Liver (tissue), 9 donors: ENCODE results near the gene SLC25A52. TPM values are rescaled to one million over a fixed set of nuclear protein-coding genes. Genes with fewer than 3 reads are reported as not detected.

Experiments used
- DNase-seq: peaks from one replicate; pipeline ENCODE4 v3.0.0-alpha.2; 2017; ENCODE audit warnings: low spot score
- H3K27ac ChIP-seq, 2 donors: one replicate each; pipeline ENCODE4 v1.7.0; 2013; ENCODE audit warnings: inconsistent platforms in 2 of 2, low read length in 2 of 2, control low read depth in 1 of 2, low read depth in 1 of 2, mild to moderate bottlenecking in 1 of 2
- H3K27me3 ChIP-seq, 4 donors: one replicate each; pipeline versions ENCODE4 v1.6.1 to v1.7.0; 2013; ENCODE audit warnings: low read length in 3 of 4, inconsistent platforms in 1 of 4, mild to moderate bottlenecking in 1 of 4, moderate library complexity in 1 of 4; ENCODE audit not compliant: control insufficient read depth in 4 of 4, insufficient read depth in 4 of 4
- H3K36me3 ChIP-seq, 4 donors: one replicate each; pipeline versions ENCODE4 v1.6.1 to v1.7.0; 2013; ENCODE audit warnings: low read length in 3 of 4, mild to moderate bottlenecking in 3 of 4, low read depth in 1 of 4, moderate library complexity in 1 of 4; ENCODE audit not compliant: control insufficient read depth in 4 of 4, insufficient read depth in 3 of 4
- H3K4me1 ChIP-seq, 4 donors: one replicate each; pipeline versions ENCODE4 v1.6.1 to v1.7.0; 2013; ENCODE audit warnings: low read length in 3 of 4, mild to moderate bottlenecking in 3 of 4, moderate library complexity in 1 of 4; ENCODE audit not compliant: control insufficient read depth in 4 of 4, insufficient read depth in 4 of 4
- H3K4me3 ChIP-seq, 3 donors: one replicate each; pipeline versions ENCODE4 v1.6.1 to v1.7.0; 2013; ENCODE audit warnings: low read length in 3 of 3, control low read depth in 1 of 3, low read depth in 1 of 3, mild to moderate bottlenecking in 1 of 3
- H3K9ac ChIP-seq, 2 donors: one replicate each; pipeline ENCODE4 v1.7.0; 2013; ENCODE audit warnings: low read length in 2 of 2, mild to moderate bottlenecking in 2 of 2, moderate library complexity in 2 of 2, control low read depth in 1 of 2, low read depth in 1 of 2
- H3K9me3 ChIP-seq, 4 donors: one replicate each; pipeline versions ENCODE4 v1.6.1 to v1.7.0; 2013; ENCODE audit warnings: low read length in 3 of 4; ENCODE audit not compliant: control insufficient read depth in 4 of 4
- ATF3 ChIP-seq: IDR thresholded peaks from 2 replicates; pipeline ENCODE4 v1.6.1; 2016; ENCODE audit warnings: antibody characterized with exemption
- CTCF ChIP-seq: fragments of 150-350 bp; IDR thresholded peaks from 2 replicates; pipeline ENCODE4 v1.5.1; 2017; ENCODE audit warnings: improper control_type of control experiment, low read depth, low read length; ENCODE audit not compliant: missing input control
- EGR1 ChIP-seq, 2 donors: IDR thresholded peaks; 2 replicates each; pipeline ENCODE4 v1.6.1; 2016 to 2018; ENCODE audit warnings: antibody characterized with exemption in 2 of 2, low read depth in 2 of 2
- FOXA1 ChIP-seq: IDR thresholded peaks from 2 replicates; pipeline ENCODE4 v1.6.1; 2016; ENCODE audit warnings: antibody characterized with exemption
- FOXA2 ChIP-seq: IDR thresholded peaks from 2 replicates; pipeline ENCODE4 v1.6.1; 2016; ENCODE audit warnings: antibody characterized with exemption
- GABPA ChIP-seq, 2 donors: IDR thresholded peaks in 1 of 2; conservative IDR thresholded peaks in 1 of 2; 2 replicates each; pipeline ENCODE4 v1.6.1; 2016; ENCODE audit warnings: antibody characterized with exemption in 2 of 2, mild to moderate bottlenecking in 1 of 2, moderate library complexity in 1 of 2
- HNF4A ChIP-seq, 2 donors: conservative IDR thresholded peaks; 2 replicates each; pipeline ENCODE4 v1.6.1; 2016; ENCODE audit warnings: antibody characterized with exemption in 2 of 2, mild to moderate bottlenecking in 2 of 2
- HNF4G ChIP-seq: IDR thresholded peaks from 2 replicates; pipeline ENCODE4 v1.6.1; 2016; ENCODE audit warnings: antibody characterized with exemption
- JUND ChIP-seq, 2 donors: IDR thresholded peaks; 2 replicates each; pipeline ENCODE4 v1.6.1; 2016; ENCODE audit warnings: antibody characterized with exemption in 2 of 2
- MAX ChIP-seq: IDR thresholded peaks from 2 replicates; pipeline ENCODE4 v1.6.1; 2016; ENCODE audit warnings: antibody characterized with exemption
- NR2F2 ChIP-seq: IDR thresholded peaks from 2 replicates; pipeline ENCODE4 v1.6.1; 2016; ENCODE audit warnings: antibody characterized with exemption
- RAD21 ChIP-seq, 2 donors: IDR thresholded peaks; 2 replicates each; pipeline ENCODE4 v1.6.1; 2016; ENCODE audit warnings: antibody characterized with exemption in 2 of 2, mild to moderate bottlenecking in 2 of 2
- REST ChIP-seq: IDR thresholded peaks from 2 replicates; pipeline ENCODE4 v1.6.1; 2016; ENCODE audit warnings: antibody characterized with exemption, mild to moderate bottlenecking
- RXRA ChIP-seq, 2 donors: IDR thresholded peaks; 2 replicates each; pipeline ENCODE4 v1.6.1; 2017 to 2018; ENCODE audit warnings: antibody characterized with exemption in 2 of 2, mild to moderate bottlenecking in 1 of 2
- SP1 ChIP-seq: IDR thresholded peaks from 2 replicates; pipeline ENCODE4 v1.6.1; 2018; ENCODE audit warnings: antibody characterized with exemption, mild to moderate bottlenecking
- TAF1 ChIP-seq: conservative IDR thresholded peaks from 2 replicates; pipeline ENCODE4 v1.6.1; 2016; ENCODE audit warnings: antibody characterized with exemption, mild to moderate bottlenecking
- YY1 ChIP-seq: IDR thresholded peaks from 2 replicates; pipeline ENCODE4 v1.6.1; 2016; ENCODE audit warnings: antibody characterized with exemption, mild to moderate bottlenecking
- ZBTB33 ChIP-seq: IDR thresholded peaks from 2 replicates; pipeline ENCODE4 v1.6.1; 2016; ENCODE audit warnings: antibody characterized with exemption
- WGBS: extraction: QIAGEN DNeasy Blood & Tissue Kit; methylation state at CpG from one replicate; pipeline ENCODE4 v1.1.7; 2013; 5-methylcytosine and 5-hydroxymethylcytosine counted together
- polyA plus RNA-seq, 2 donors: library from polyadenylated mRNA; stranded (reverse) in 1 of 2; unstranded in 1 of 2; fragments of 200-250 nt in 1 of 2; fragments of >200 nt in 1 of 2; fragmentation: Nextera tagmentation in 1 of 2; extraction: Ambion mirVana in 1 of 2; gene quantifications; one replicate each; pipeline versions ENCODE4 v1.2.1 to v1.2.3, GENCODE V29; 2013 to 2015
- total RNA-seq, 2 donors: library from RNA; depleted of rRNA; stranded (reverse); fragments of >200 nt; gene quantifications; one replicate each; pipeline ENCODE4 v1.2.3, GENCODE V29; 2014
- donor health status: healthy.
- donor health status: healthy.
- donor health status: healthy.
- donor health status: healthy.
- donor health status: healthy.

The SLC25A52 gene
- total and polyA plus RNA-seq, 4 donors = 0.14 to 0.17 TPM; not detected in 2

GRCh38 chr18:31772699-31773098 is 12.0 kb upstream of the SLC25A52 start:
- no peak overlapping the region for H3K4me3 ChIP-seq
- no peaks in the 10 kb centered on the region for H3K36me3 ChIP-seq
- DNase-seq = no peak
- H3K27ac ChIP-seq = no peak overlapping the region
- no peak overlapping the region for H3K9ac ChIP-seq
- no peaks in the 10 kb centered on the region for H3K9me3 ChIP-seq
- no peaks in the 10 kb centered on the region for H3K27me3 ChIP-seq
- peaks cover 0 to 7% (median 3%) of the 10 kb centered on the region in 4 donors for H3K4me1 ChIP-seq
- 98% methylated on average over 3 of the region's 3 CpGs for whole genome bisulfite sequencing
- no peak for TF ChIP-seq TAF1
- TF ChIP-seq SP1 = no peak
- TF ChIP-seq FOXA1 = no peak
- TF ChIP-seq RXRA (IDR thresholded peaks at IDR 0.05) = no peak
- no peak for TF ChIP-seq JUND (IDR thresholded peaks at IDR 0.05)

- Histone ChIP-seq H3K9me3 (no peaks in the 10 kb centered on the region), H3K27ac (no peak overlapping the region), H3K9ac (no peak overlapping the region), H3K4me1 (no peaks in the 10 kb centered on the region), H3K27me3 (no peaks in the 10 kb centered on the region), H3K4me3 (no peak overlapping the region), H3K36me3 (no peaks in the 10 kb centered on the region)
- 76% methylated on average over 3 of the region's 3 CpGs for WGBS
- TF ChIP-seq HNF4G = no peak
- no peak for TF ChIP-seq FOXA1
- no peak for TF ChIP-seq RAD21 (IDR thresholded peaks at IDR 0.05)
- no peak for TF ChIP-seq FOXA2
- TF ChIP-seq EGR1 (IDR thresholded peaks at IDR 0.05; ENCODE audit: low read depth in 2 of 2) = no peak
- TF ChIP-seq GABPA (IDR thresholded peaks at IDR 0.05 in 1 of 2, conservative IDR thresholded peaks at IDR 0.05 in 1 of 2) = no peak
- no peak for TF ChIP-seq CTCF
- TF ChIP-seq REST = no peak
- TF ChIP-seq MAX = no peak
- no peak for TF ChIP-seq ZBTB33
- TF ChIP-seq HNF4A (conservative IDR thresholded peaks at IDR 0.05) = no peak
- TF ChIP-seq NR2F2 = no peak
- no peak for TF ChIP-seq YY1
- TF ChIP-seq TAF1 = no peak
- no peak for TF ChIP-seq ATF3
- TF ChIP-seq RXRA (IDR thresholded peaks at IDR 0.05) = no peak
- no peak for DNase-seq
These were observed 10.4 kb downstream of the SLC25A52 start for GRCh38 chr18:31750273-31750672.
